Thymus (tissue), 11 donors: ENCODE data around the gene PKN1. TPM values are rescaled to one million over a fixed set of nuclear protein-coding genes. Genes with fewer than 3 reads are reported as not detected.

Source experiments
- DNase-seq, 9 donors: peaks; one replicate each; pipeline ENCODE4 v3.0.0-alpha.2; 2013; ENCODE audit warnings: low spot score in 9 of 9, low read depth in 6 of 9, missing footprints in 1 of 9
- H3K27ac ChIP-seq, 2 donors: one replicate each; pipeline ENCODE4 v1.5.1; 2013; ENCODE audit warnings: control low read depth in 1 of 2, low read depth in 1 of 2, low read length in 1 of 2, mild to moderate bottlenecking in 1 of 2, moderate library complexity in 1 of 2
- H3K27me3 ChIP-seq, 2 donors: one replicate each; pipeline ENCODE4 v1.5.1; 2013; ENCODE audit warnings: low read length in 1 of 2; ENCODE audit not compliant: control insufficient read depth in 2 of 2, insufficient read depth in 1 of 2
- H3K36me3 ChIP-seq, 2 donors: one replicate each; pipeline ENCODE4 v1.5.1; 2013; ENCODE audit warnings: low read length in 1 of 2, mild to moderate bottlenecking in 1 of 2, moderate library complexity in 1 of 2; ENCODE audit not compliant: control insufficient read depth in 2 of 2, insufficient read depth in 2 of 2
- H3K4me1 ChIP-seq, 2 donors: one replicate each; pipeline ENCODE4 v1.5.1; 2013; ENCODE audit warnings: low read length in 2 of 2; ENCODE audit not compliant: control insufficient read depth in 2 of 2, insufficient read depth in 2 of 2
- H3K4me3 ChIP-seq, 2 donors: one replicate each; pipeline ENCODE4 v1.5.1; 2013; ENCODE audit warnings: low read length in 2 of 2, control low read depth in 1 of 2, mild to moderate bottlenecking in 1 of 2
- H3K9me3 ChIP-seq, 2 donors: one replicate each; pipeline ENCODE4 v1.5.1; 2013; ENCODE audit warnings: low read length in 1 of 2, mild to moderate bottlenecking in 1 of 2; ENCODE audit not compliant: control insufficient read depth in 2 of 2, insufficient read depth in 1 of 2
- WGBS: extraction: QIAGEN DNeasy Blood & Tissue Kit; methylation state at CpG from one replicate; pipeline ENCODE4 v1.1.7; 2013; 5-methylcytosine and 5-hydroxymethylcytosine counted together
- polyA plus RNA-seq: library from polyadenylated mRNA; stranded (reverse); fragments of 200-250 nt; gene quantifications from one replicate; pipeline ENCODE4 v1.2.3, GENCODE V29; 2013
- total RNA-seq: library from RNA; stranded (reverse); fragments of 120-200 nt; gene quantifications from one replicate; pipeline ENCODE4 v1.2.4, GENCODE V29; 2013
- donor health status: healthy.

The PKN1 gene
- total and polyA plus RNA-seq, 2 donors, result 64.6 to 86.4 TPM

GRCh38 chr19:14410091-14411051 is 22.7 kb upstream of the PKN1 start:
- Histone ChIP-seq H3K27ac (no peak overlapping the region), H3K4me1 (peaks cover 0 to 15% of the 10 kb centered on the region in 2 donors), H3K27me3 (no peaks in the 10 kb centered on the region), H3K36me3 (peaks cover 85 to 93% of the 10 kb centered on the region in 2 donors), H3K9me3 (peaks cover 0 to 11% of the 10 kb centered on the region in 2 donors), H3K4me3 (no peak overlapping the region)
- no peak for DNase-seq
- WGBS, result 97% methylated on average over 44 of the region's 44 CpGs

- no peak for DNase-seq
- Histone ChIP-seq H3K36me3 (peaks cover 83 to 94% of the 10 kb centered on the region in 2 donors), H3K27ac (no peak overlapping the region), H3K27me3 (no peaks in the 10 kb centered on the region), H3K9me3 (peaks cover 0 to under 1% of the 10 kb centered on the region in 2 donors), H3K4me1 (peaks cover 2 to 19% of the 10 kb centered on the region in 2 donors), H3K4me3 (no peak overlapping the region)
- 98% methylated on average over 19 of the region's 19 CpGs for WGBS
Measured at GRCh38 chr19:14411161-14411937, 21.8 kb upstream of the PKN1 start.

GRCh38 chr19:14411938-14412245 is 21.2 kb upstream of the PKN1 start:
- H3K27me3 ChIP-seq, result no peaks in the 10 kb centered on the region
- peaks cover 4 to 21% of the 10 kb centered on the region in 2 donors for H3K4me1 ChIP-seq
- DNase-seq, result no peak
- no peaks in the 10 kb centered on the region for H3K9me3 ChIP-seq
- 98% methylated on average over 8 of the region's 8 CpGs for WGBS
- peaks cover 77 to 94% of the 10 kb centered on the region in 2 donors for H3K36me3 ChIP-seq
- H3K4me3 ChIP-seq, result no peak overlapping the region
- no peak overlapping the region for H3K27ac ChIP-seq

- DNase-seq, result no peak
- Histone ChIP-seq H3K27ac (no peak overlapping the region), H3K4me3 (no peak overlapping the region), H3K4me1 (peaks cover 9 to 26% of the 10 kb centered on the region in 2 donors), H3K27me3 (no peaks in the 10 kb centered on the region), H3K9me3 (no peaks in the 10 kb centered on the region), H3K36me3 (peaks cover 72 to 93% of the 10 kb centered on the region in 2 donors)
- 97% methylated on average over 25 of the region's 25 CpGs for WGBS
Measured at GRCh38 chr19:14412324-14412995, 20.6 kb upstream of the PKN1 start.

- H3K36me3 ChIP-seq, result peaks cover 65 to 86% of the 10 kb centered on the region in 2 donors
- H3K9me3 ChIP-seq, result peaks cover 0 to 2% of the 10 kb centered on the region in 2 donors
- no peak overlapping the region for H3K27ac ChIP-seq
- H3K4me1 ChIP-seq, result peaks cover 13 to 29% of the 10 kb centered on the region in 2 donors
- no peak overlapping the region for H3K4me3 ChIP-seq
- no peak for DNase-seq
- no peaks in the 10 kb centered on the region for H3K27me3 ChIP-seq
- WGBS, result 94% methylated on average over 15 of the region's 15 CpGs
Measured at GRCh38 chr19:14412996-14413692, 20.0 kb upstream of the PKN1 start.

GRCh38 chr19:14413693-14414181 is 19.4 kb upstream of the PKN1 start:
- H3K27ac ChIP-seq, result no peak overlapping the region
- peaks cover 59 to 80% of the 10 kb centered on the region in 2 donors for H3K36me3 ChIP-seq
- WGBS, result 94% methylated on average over 3 of the region's 3 CpGs

GRCh38 chr19:14414926-14415690 is 18.0 kb upstream of the PKN1 start:
- Histone ChIP-seq H3K4me1 (peaks cover 15 to 36% of the 10 kb centered on the region in 2 donors), H3K36me3 (peaks cover 45 to 67% of the 10 kb centered on the region in 2 donors), H3K4me3 (no peak overlapping the region), H3K27ac (no peak overlapping the region), H3K9me3 (peaks cover 0 to 6% of the 10 kb centered on the region in 2 donors), H3K27me3 (no peaks in the 10 kb centered on the region)
- WGBS, result 97% methylated on average over 8 of the region's 8 CpGs
- no peak for DNase-seq

More at GRCh38 chr19:14413693-14414181, 19.4 kb upstream of the PKN1 start:
- Histone ChIP-seq H3K4me1 (peaks cover 13 to 29% of the 10 kb centered on the region in 2 donors), H3K4me3 (no peak overlapping the region), H3K27me3 (no peaks in the 10 kb centered on the region), H3K9me3 (peaks cover 0 to 2% of the 10 kb centered on the region in 2 donors)
- no peak for DNase-seq

GRCh38 chr19:14416817-14417231 is 16.3 kb upstream of the PKN1 start:
- 77% methylated on average over 6 of the region's 6 CpGs for WGBS
- Histone ChIP-seq H3K27me3 (no peaks in the 10 kb centered on the region), H3K4me1 (peaks cover 15 to 36% of the 10 kb centered on the region in 2 donors), H3K9me3 (peaks cover 0 to 6% of the 10 kb centered on the region in 2 donors), H3K27ac (no peak overlapping the region), H3K4me3 (no peak overlapping the region), H3K36me3 (peaks cover 28 to 50% of the 10 kb centered on the region in 2 donors)
- no peak for DNase-seq
